ENCODE measurements around the gene GUCY1B1.

The GUCY1B1 gene

GRCh38 chr4:155758481-155759371 is at the start of gene GUCY1B1:
GUCY1B1 (plus strand) TSS chr4:155759021; CDS start chr4:155759141, 120 bp downstream.
- TF ChIP-seq CTCF (IDR thresholded peaks at IDR 0.05; ENCODE audit: borderline replicate concordance, insufficient read depth, low read depth, low read length), result peak; percentile 20; the same call in 1 of the 2 replicates
- H3K4me3 ChIP-seq (ENCODE audit: low read depth, low read length), result no peak within 1 kb of the TSS

DNA sequence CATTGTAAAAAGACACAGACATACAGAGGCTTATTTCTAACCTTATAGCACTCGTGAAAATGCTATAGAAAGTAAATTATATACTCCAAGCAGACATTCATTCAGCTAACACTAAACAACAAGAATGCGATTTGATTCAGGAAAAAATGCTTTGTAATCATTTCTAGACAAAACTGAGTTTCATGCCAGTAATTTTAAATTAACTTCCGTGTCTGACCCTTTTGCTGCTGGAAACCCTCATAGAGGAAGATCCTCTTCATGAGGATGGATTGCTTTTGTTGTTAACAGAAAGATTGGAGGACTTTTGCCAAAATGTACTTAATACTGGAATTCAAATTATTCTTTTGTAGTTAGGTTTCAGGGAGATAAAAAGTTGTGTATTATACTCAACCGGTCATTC is 48.9 kb upstream of the GUCY1B1 start:
- no peak for TF ChIP-seq CTCF (IDR thresholded peaks at IDR 0.05; ENCODE audit: borderline replicate concordance, insufficient read depth, low read depth, low read length)
- no peak overlapping the region for H3K4me3 ChIP-seq (ENCODE audit: low read depth, low read length)

DNA sequence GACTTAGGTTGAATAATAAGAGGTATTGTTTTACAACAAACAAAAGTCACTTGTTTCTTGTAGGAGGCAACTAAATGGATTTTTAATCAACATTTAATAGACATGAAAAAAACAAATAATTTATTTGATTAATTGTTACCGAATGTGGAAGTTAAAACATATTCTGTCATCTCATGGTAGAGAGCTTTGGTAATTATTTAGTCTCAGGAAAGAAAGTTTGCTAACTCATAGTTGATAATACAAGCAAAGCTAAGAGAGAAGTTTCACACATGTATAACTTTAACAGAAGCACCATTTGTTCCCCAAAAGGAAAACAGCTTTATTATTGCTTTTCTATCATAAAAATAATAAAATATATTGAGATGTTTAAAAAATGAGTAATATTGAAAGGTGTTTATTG is 47.3 kb upstream of the GUCY1B1 start:
- no peak for TF ChIP-seq CTCF (IDR thresholded peaks at IDR 0.05; ENCODE audit: borderline replicate concordance, insufficient read depth, low read depth, low read length)
- no peak overlapping the region for H3K4me3 ChIP-seq (ENCODE audit: low read depth, low read length)

DNA sequence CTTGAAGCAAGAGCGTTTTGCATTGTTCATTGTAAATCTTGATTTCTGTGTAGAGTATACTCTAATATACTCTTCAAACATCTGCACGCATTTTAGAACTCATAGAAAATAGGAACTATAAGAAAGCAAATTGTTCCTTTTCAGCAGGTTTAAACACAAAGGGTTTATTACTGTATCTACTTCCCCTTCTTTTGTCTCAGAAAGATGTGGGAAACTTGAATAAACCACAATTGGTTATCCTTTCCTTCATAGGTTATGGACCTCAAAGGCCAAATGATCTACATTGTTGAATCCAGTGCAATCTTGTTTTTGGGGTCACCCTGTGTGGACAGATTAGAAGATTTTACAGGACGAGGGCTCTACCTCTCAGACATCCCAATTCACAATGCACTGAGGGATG is 46.0 kb upstream of the GUCY1B1 start:
- H3K4me3 ChIP-seq (ENCODE audit: low read depth, low read length), result no peak overlapping the region
- no peak for TF ChIP-seq CTCF (IDR thresholded peaks at IDR 0.05; ENCODE audit: borderline replicate concordance, insufficient read depth, low read depth, low read length)

DNA sequence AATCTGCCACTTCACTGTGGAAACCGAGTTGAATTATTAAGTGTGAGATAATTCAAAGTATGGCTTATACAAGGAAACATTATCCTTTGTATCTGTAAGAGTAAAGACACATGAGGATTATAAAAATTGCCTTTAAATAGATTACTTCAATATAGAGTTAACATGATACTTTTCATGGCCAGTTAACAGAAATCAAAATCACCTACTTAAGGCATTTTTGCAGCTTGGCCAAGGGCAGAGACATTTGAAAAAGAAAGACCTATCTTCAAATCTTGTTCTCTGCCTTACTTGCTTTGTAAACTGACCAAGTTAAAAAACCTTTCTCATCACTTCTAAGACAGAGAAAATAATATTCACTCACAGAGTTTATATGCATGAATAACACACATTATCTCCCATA is 44.9 kb upstream of the GUCY1B1 start:
- no peak for TF ChIP-seq CTCF (IDR thresholded peaks at IDR 0.05; ENCODE audit: borderline replicate concordance, insufficient read depth, low read depth, low read length)
- H3K4me3 ChIP-seq (ENCODE audit: low read depth, low read length), result no peak overlapping the region

DNA sequence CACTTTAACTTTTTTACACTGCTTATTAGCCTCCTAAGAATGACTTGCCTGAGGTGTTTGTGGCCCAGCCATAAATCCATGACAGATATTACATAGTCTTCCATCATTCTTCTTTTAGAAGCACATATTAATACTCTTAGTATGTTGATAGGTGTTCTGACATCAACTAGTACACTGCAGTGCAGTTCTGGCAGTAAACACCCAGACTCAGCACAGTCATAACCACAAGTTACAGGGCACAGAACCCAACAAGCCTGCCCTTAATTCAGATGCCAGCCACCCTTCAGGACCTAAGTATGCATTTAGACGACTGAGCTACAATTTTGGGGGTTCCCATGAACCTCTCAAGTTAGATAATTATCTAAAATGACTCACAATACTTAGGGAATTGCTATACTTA is 36.5 kb upstream of the GUCY1B1 start:
- TF ChIP-seq CTCF (IDR thresholded peaks at IDR 0.05; ENCODE audit: borderline replicate concordance, insufficient read depth, low read depth, low read length), result no peak
- no peak overlapping the region for H3K4me3 ChIP-seq (ENCODE audit: low read depth, low read length)

Measured in GM12875 (cell line).